Thyroid gland (tissue), 4 donors: ENCODE data around the gene NAIF1.
"Not testable (repeated sequence)": the region's sequence is repeated elsewhere in the genome, so short reads cannot be mapped to it uniquely, and the experiment has no call there.

Experiments
- CTCF ChIP-seq, 6 experiments: fragments of 200-600 bp in 3 of 6; fragments of 450-650 bp in 3 of 6; sonication (generic) in 3 of 6; IDR thresholded peaks; one replicate each; pipeline ENCODE4 v1.5.1; 2016 to 2019; ENCODE audit warnings: antibody characterized with exemption in 6 of 6, mild to moderate bottlenecking in 2 of 6, inconsistent platforms in 1 of 6, moderate library complexity in 1 of 6
- POLR2A ChIP-seq, 2 donors: fragments of 450-650 bp; IDR thresholded peaks; one replicate each; pipeline ENCODE4 v1.6.1; 2017; ENCODE audit warnings: antibody characterized with exemption in 2 of 2, mild to moderate bottlenecking in 2 of 2, moderate library complexity in 1 of 2

- not testable (repeated sequence) for TF ChIP-seq CTCF, POLR2A (IDR thresholded peaks at IDR 0.05)
Measured at GRCh38 chr9:128036522-128036921, 30.6 kb downstream of the NAIF1 start.
